Mononuclear cell (primary cell): ENCODE measurements around the gene NFATC4. TPM values are rescaled to one million over a fixed set of nuclear protein-coding genes. Genes with fewer than 3 reads are reported as not detected.

ENCODE experiments used
- H3K27me3 ChIP-seq: 2 replicates; pipeline ENCODE4 v1.6.0; 2011; ENCODE audit warnings: low read length, control low read depth; ENCODE audit not compliant: insufficient read depth
- H3K4me1 ChIP-seq: 2 replicates; pipeline ENCODE4 v1.5.1; 2011; ENCODE audit warnings: mild to moderate bottlenecking, low read length, control low read depth; ENCODE audit not compliant: insufficient read depth
- H3K4me3 ChIP-seq: 2 replicates; pipeline ENCODE4 v1.5.1; 2011; ENCODE audit warnings: mild to moderate bottlenecking, low read length, moderate library complexity
- H3K9me3 ChIP-seq: 2 replicates; pipeline ENCODE4 v1.5.1; 2011; ENCODE audit warnings: low read depth, mild to moderate bottlenecking, control low read depth, low read length
- total RNA-seq: library from RNA; depleted of rRNA; stranded (reverse); fragments of >200 nt; gene quantifications from one replicate; pipeline ENCODE4 v1.2.3, GENCODE V29; 2012

NFATC4 gene
- total RNA-seq, 1 donor, result 0.10 TPM

- Histone ChIP-seq H3K27me3 (no peaks in the 10 kb centered on the region), H3K4me3 (no peak overlapping the region), H3K9me3 (no peaks in the 10 kb centered on the region), H3K4me1 (no peaks in the 10 kb centered on the region)
These were observed 47.7 kb downstream of the NFATC4 start for GRCh38 chr14:24415421-24416253.

- no peaks in the 10 kb centered on the region for H3K4me1 ChIP-seq
- H3K4me3 ChIP-seq, result no peak overlapping the region
- H3K9me3 ChIP-seq, result no peaks in the 10 kb centered on the region
- H3K27me3 ChIP-seq, result no peaks in the 10 kb centered on the region
These were observed 48.4 kb downstream of the NFATC4 start for GRCh38 chr14:24416254-24416931.

- H3K4me1 ChIP-seq, result peaks cover under 1% of the 10 kb centered on the region
- no peaks in the 10 kb centered on the region for H3K9me3 ChIP-seq
- no peak overlapping the region for H3K4me3 ChIP-seq
- H3K27me3 ChIP-seq, result no peaks in the 10 kb centered on the region
These were observed 49.1 kb downstream of the NFATC4 start for GRCh38 chr14:24416932-24417619.

- Histone ChIP-seq H3K4me1 (peaks cover 9% of the 10 kb centered on the region), H3K27me3 (no peaks in the 10 kb centered on the region)
These were observed 50.0 kb downstream of the NFATC4 start for GRCh38 chr14:24417832-24418491.

GRCh38 chr14:24418492-24418873, 50.5 kb downstream of the NFATC4 start:
- Histone ChIP-seq H3K4me1 (peaks cover 9% of the 10 kb centered on the region), H3K9me3 (no peaks in the 10 kb centered on the region), H3K4me3 (no peak overlapping the region), H3K27me3 (no peaks in the 10 kb centered on the region)

More at GRCh38 chr14:24417832-24418491, 50.0 kb downstream of the NFATC4 start:
- Histone ChIP-seq H3K9me3 (no peaks in the 10 kb centered on the region), H3K4me3 (no peak overlapping the region)

GRCh38 chr14:24422261-24422660, 54.3 kb downstream of the NFATC4 start:
- Histone ChIP-seq H3K4me3 (no peak overlapping the region), H3K4me1 (peaks cover 14% of the 10 kb centered on the region), H3K27me3 (no peaks in the 10 kb centered on the region), H3K9me3 (no peaks in the 10 kb centered on the region)

- no peaks in the 10 kb centered on the region for H3K27me3 ChIP-seq
- H3K9me3 ChIP-seq, result no peaks in the 10 kb centered on the region
- H3K4me3 ChIP-seq, result no peak overlapping the region
- H3K4me1 ChIP-seq, result peaks cover 18% of the 10 kb centered on the region
These were observed 55.0 kb downstream of the NFATC4 start for GRCh38 chr14:24422694-24423601.

GRCh38 chr14:24425704-24426103, 57.7 kb downstream of the NFATC4 start:
- Histone ChIP-seq H3K4me3 (no peak overlapping the region), H3K9me3 (no peaks in the 10 kb centered on the region), H3K27me3 (no peaks in the 10 kb centered on the region), H3K4me1 (peaks cover 37% of the 10 kb centered on the region)

- peaks cover 43% of the 10 kb centered on the region for H3K4me1 ChIP-seq
These were observed 58.3 kb downstream of the NFATC4 start for GRCh38 chr14:24426150-24426911.

GRCh38 chr14:24426912-24427536, 59.0 kb downstream of the NFATC4 start:
- Histone ChIP-seq H3K4me1 (peaks cover 50% of the 10 kb centered on the region), H3K9me3 (no peaks in the 10 kb centered on the region), H3K27me3 (no peaks in the 10 kb centered on the region), H3K4me3 (no peak overlapping the region)

More at GRCh38 chr14:24426150-24426911, 58.3 kb downstream of the NFATC4 start:
- Histone ChIP-seq H3K27me3 (no peaks in the 10 kb centered on the region), H3K4me3 (no peak overlapping the region), H3K9me3 (no peaks in the 10 kb centered on the region)

- no peaks in the 10 kb centered on the region for H3K27me3 ChIP-seq
- peaks cover 45% of the 10 kb centered on the region for H3K4me1 ChIP-seq
- no peaks in the 10 kb centered on the region for H3K9me3 ChIP-seq
- no peak overlapping the region for H3K4me3 ChIP-seq
These were observed 59.8 kb downstream of the NFATC4 start for GRCh38 chr14:24427537-24428508.

- Histone ChIP-seq H3K27me3 (no peaks in the 10 kb centered on the region), H3K4me1 (peaks cover 44% of the 10 kb centered on the region), H3K4me3 (peak overlapping the region; percentile 84), H3K9me3 (no peaks in the 10 kb centered on the region)
These were observed 60.8 kb downstream of the NFATC4 start for GRCh38 chr14:24428628-24429394.
